Measurements from ENCODE around the gene PTCH2. TPM values are rescaled to one million over a fixed set of nuclear protein-coding genes. Genes with fewer than 3 reads are reported as not detected.
A peak's percentile ranks its signal among the peaks of the same experiment; 100 is the strongest.

PTCH2 gene
- total RNA-seq = 1.4 TPM in 2 replicates
- long read RNA-seq = 0 reads

DNA sequence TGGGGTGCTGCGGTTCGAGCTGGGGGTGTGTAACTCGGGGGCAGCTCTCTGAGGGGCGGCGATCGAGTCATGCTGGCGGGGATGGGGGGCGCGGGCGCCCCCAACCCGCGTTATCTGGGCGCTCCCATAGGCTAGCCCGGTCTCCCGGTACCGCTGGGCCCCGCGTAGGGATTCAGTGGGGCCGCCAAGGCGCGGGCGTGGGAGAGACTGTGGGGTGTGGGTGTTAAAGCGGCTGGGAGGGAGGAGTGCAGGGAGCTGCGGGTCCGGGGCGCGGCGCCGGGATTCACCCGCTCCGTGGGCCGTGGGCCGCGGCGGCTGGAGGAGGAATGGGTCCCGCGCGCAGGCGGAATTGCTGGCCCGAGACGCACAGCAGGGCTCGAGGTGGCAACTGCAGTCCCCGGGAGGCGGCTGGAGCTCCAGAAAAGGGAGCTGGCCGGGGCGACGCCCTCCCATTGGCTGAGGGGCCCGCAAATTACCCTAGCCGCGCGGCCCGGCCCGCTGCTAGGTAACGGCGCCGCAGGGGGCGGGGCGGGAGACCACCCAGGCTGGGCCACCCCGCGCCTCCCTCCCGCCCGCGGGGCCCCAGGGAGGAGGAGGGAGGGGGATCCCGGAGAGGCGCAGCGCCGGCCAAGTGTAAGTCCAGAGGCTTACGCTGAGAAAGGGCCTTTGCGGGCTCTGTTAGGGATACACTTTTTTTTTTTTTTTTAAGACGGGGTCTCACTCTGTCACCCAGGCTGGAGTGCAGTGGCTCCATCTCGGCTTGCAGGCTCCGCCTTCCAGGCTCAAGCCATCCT lies at the start of gene PTCH2:
TSS of gene PTCH2 (minus strand) at position 392 of the 794 bp plus-strand sequence. CDS start at position 71, 321 bp downstream.
- H3K4me1 Mint-ChIP-seq (ENCODE audit: unreplicated experiment) = peaks cover 12% of the 10 kb centered on the region
- H3K27ac Mint-ChIP-seq (ENCODE audit: unreplicated experiment) = peak within 1 kb of the TSS; percentile 34
- DNase-seq (ENCODE audit: extremely low spot score, unreplicated experiment) = peak; percentile 91
- no peaks in the 10 kb centered on the region for H3K27me3 Mint-ChIP-seq (ENCODE audit: unreplicated experiment)
- H3K4me3 Mint-ChIP-seq (ENCODE audit: unreplicated experiment) = peak within 1 kb of the TSS; percentile 69
- no peaks in the 10 kb centered on the region for H3K9me3 Mint-ChIP-seq (ENCODE audit: unreplicated experiment)
- TF ChIP-seq, protein P1, sequence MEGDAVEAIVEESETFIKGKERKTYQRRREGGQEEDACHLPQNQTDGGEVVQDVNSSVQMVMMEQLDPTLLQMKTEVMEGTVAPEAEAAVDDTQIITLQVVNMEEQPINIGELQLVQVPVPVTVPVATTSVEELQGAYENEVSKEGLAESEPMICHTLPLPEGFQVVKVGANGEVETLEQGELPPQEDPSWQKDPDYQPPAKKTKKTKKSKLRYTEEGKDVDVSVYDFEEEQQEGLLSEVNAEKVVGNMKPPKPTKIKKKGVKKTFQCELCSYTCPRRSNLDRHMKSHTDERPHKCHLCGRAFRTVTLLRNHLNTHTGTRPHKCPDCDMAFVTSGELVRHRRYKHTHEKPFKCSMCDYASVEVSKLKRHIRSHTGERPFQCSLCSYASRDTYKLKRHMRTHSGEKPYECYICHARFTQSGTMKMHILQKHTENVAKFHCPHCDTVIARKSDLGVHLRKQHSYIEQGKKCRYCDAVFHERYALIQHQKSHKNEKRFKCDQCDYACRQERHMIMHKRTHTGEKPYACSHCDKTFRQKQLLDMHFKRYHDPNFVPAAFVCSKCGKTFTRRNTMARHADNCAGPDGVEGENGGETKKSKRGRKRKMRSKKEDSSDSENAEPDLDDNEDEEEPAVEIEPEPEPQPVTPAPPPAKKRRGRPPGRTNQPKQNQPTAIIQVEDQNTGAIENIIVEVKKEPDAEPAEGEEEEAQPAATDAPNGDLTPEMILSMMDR (IDR thresholded peaks at IDR 0.05) = no peak
- peaks cover 2% of the 10 kb centered on the region for H3K36me3 Mint-ChIP-seq (ENCODE audit: unreplicated experiment)

GRCh38 chr1:44890007-44890406 lies 47.0 kb upstream of the PTCH2 start:
- no peak for DNase-seq (ENCODE audit: extremely low spot score, unreplicated experiment)
- Mint-ChIP-seq H3K27ac (ENCODE audit: unreplicated experiment) (no peak overlapping the region), H3K36me3 (ENCODE audit: unreplicated experiment) (peaks cover 31% of the 10 kb centered on the region), H3K27me3 (ENCODE audit: unreplicated experiment) (no peaks in the 10 kb centered on the region), H3K9me3 (ENCODE audit: unreplicated experiment) (peaks cover 8% of the 10 kb centered on the region), H3K4me1 (ENCODE audit: unreplicated experiment) (no peaks in the 10 kb centered on the region), H3K4me3 (ENCODE audit: unreplicated experiment) (no peak overlapping the region)
- TF ChIP-seq, protein P1 (IDR thresholded peaks at IDR 0.05) = no peak

- H3K36me3 Mint-ChIP-seq (ENCODE audit: unreplicated experiment) = peaks cover 34% of the 10 kb centered on the region
- no peak overlapping the region for H3K27ac Mint-ChIP-seq (ENCODE audit: unreplicated experiment)
- no peaks in the 10 kb centered on the region for H3K27me3 Mint-ChIP-seq (ENCODE audit: unreplicated experiment)
- DNase-seq (ENCODE audit: extremely low spot score, unreplicated experiment) = no peak
- TF ChIP-seq, protein P1 (IDR thresholded peaks at IDR 0.05) = no peak
- H3K4me3 Mint-ChIP-seq (ENCODE audit: unreplicated experiment) = no peak overlapping the region
- peaks cover 4% of the 10 kb centered on the region for H3K9me3 Mint-ChIP-seq (ENCODE audit: unreplicated experiment)
- no peaks in the 10 kb centered on the region for H3K4me1 Mint-ChIP-seq (ENCODE audit: unreplicated experiment)
Measured at GRCh38 chr1:44885406-44885805, 42.4 kb upstream of the PTCH2 start.

- Mint-ChIP-seq H3K9me3 (ENCODE audit: unreplicated experiment) (no peaks in the 10 kb centered on the region), H3K36me3 (ENCODE audit: unreplicated experiment) (peaks cover 30% of the 10 kb centered on the region), H3K27me3 (ENCODE audit: unreplicated experiment) (no peaks in the 10 kb centered on the region), H3K4me1 (ENCODE audit: unreplicated experiment) (no peaks in the 10 kb centered on the region), H3K27ac (ENCODE audit: unreplicated experiment) (no peak overlapping the region), H3K4me3 (ENCODE audit: unreplicated experiment) (no peak overlapping the region)
- TF ChIP-seq, protein P1 (IDR thresholded peaks at IDR 0.05) = no peak
- no peak for DNase-seq (ENCODE audit: extremely low spot score, unreplicated experiment)
Measured at GRCh38 chr1:44884746-44885145, 41.7 kb upstream of the PTCH2 start.

GRCh38 chr1:44881011-44881632 lies 38.1 kb upstream of the PTCH2 start:
- no peak for DNase-seq (ENCODE audit: extremely low spot score, unreplicated experiment)

More at GRCh38 chr1:44881011-44881632, 38.1 kb upstream of the PTCH2 start:
- peaks cover 28% of the 10 kb centered on the region for H3K36me3 Mint-ChIP-seq (ENCODE audit: unreplicated experiment)
- no peaks in the 10 kb centered on the region for H3K27me3 Mint-ChIP-seq (ENCODE audit: unreplicated experiment)
- no peaks in the 10 kb centered on the region for H3K9me3 Mint-ChIP-seq (ENCODE audit: unreplicated experiment)
- H3K27ac Mint-ChIP-seq (ENCODE audit: unreplicated experiment) = no peak overlapping the region
- no peak overlapping the region for H3K4me3 Mint-ChIP-seq (ENCODE audit: unreplicated experiment)
- no peaks in the 10 kb centered on the region for H3K4me1 Mint-ChIP-seq (ENCODE audit: unreplicated experiment)
- TF ChIP-seq, protein P1 (IDR thresholded peaks at IDR 0.05) = no peak
